Measurements from ENCODE around the gene B3GNT3. TPM values are rescaled to one million over a fixed set of nuclear protein-coding genes. Genes with fewer than 3 reads are reported as not detected.

B3GNT3 gene
- total and polyA plus RNA-seq, 2 of the 13 experiments (the other 11 are each of a cell fraction or from before 2014, with no cell fraction given) = 0.86 to 4.0 TPM

DNA sequence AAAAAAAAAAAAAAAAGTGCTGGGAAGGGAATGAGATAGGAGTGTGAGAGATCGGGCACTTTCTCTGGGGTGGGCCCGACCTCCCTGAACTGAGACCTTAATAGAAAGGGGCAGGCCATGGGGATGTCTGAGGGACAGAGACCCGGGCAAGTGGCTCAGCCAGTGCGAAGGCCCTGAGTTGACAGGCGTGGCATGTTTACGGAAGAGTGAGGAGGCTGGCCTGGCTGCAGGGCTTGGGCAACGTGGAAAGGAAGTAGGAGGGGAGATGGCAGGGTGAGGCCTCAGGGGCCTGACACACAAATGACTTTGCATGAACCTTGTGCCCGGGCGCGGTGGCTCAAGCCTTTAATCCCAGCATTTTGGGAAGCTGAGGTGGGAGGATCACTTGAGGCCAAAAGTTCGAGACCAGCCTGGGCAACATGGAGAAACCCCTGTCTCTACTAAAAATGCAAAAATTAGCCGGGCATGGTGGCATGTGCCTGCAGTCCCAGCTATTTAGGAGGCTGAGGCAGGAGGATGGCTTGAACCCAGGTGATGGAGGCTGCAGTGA, 29.8 kb upstream of the B3GNT3 start:
- ChIA-PET POLR2A (interaction anchor here (1.0 to 2.0 kb wide), 2 partner anchors 11 to 95 kb away, joined by 3 to 18 read pairs; partner anchors contain the start of gene RPL18A), CTCF (ENCODE audit: low intra/inter-chr PET ratio, low total read pairs) (interaction anchor here (1.4 kb wide), 1 partner anchor 10 kb away, joined by 4 read pairs; no protein-coding TSS in a partner anchor)
- Histone ChIP-seq H3K9ac (ENCODE audit: insufficient read depth, low read depth, low read length) (no peak overlapping the region), H4K20me1 (ENCODE audit: insufficient read depth, low read length) (no peaks in the 10 kb centered on the region), H3K9me3 (ENCODE audit: low read length) (no peaks in the 10 kb centered on the region), H3K79me2 (ENCODE audit: insufficient read depth, low read length) (no peaks in the 10 kb centered on the region), H3K36me3 (replicated peaks in 1 of 2; ENCODE audit: control insufficient read depth in 1 of 2, insufficient read depth in 2 of 2, low read length in 2 of 2) (no peaks in the 10 kb centered on the region), H3K4me2 (ENCODE audit: low read depth, low read length) (peak overlapping the region; percentile 42), H3K4me3 (replicated peaks in 1 of 3; ENCODE audit: insufficient read depth in 1 of 3, low read depth in 2 of 3, low read length in 3 of 3) (no peak overlapping the region; a peak in 1 of 6 replicates), H2AFZ (ENCODE audit: low read length) (no peak overlapping the region), H3K4me1 (ENCODE audit: insufficient read depth, low read length) (peaks cover 28% of the 10 kb centered on the region), H3K27me3 (ENCODE audit: control insufficient read depth in 1 of 2, insufficient read depth in 2 of 2, low read length in 2 of 2) (no peaks in the 10 kb centered on the region), H3K27ac (ENCODE audit: extremely low read length, insufficient read depth, low read length) (peak overlapping the region; percentile 65)
- peak; percentile 83 for ATAC-seq
- FAIRE-seq = peak; percentile 78
- peak; percentile 88 for DNase-seq (ENCODE audit: low spot score)
- intact Hi-C loops (cut with micrococcal nuclease; ENCODE audit: unreplicated experiment) (no loop called here), in situ Hi-C loops (cut with HindIII; ENCODE audit: extremely low pct_ligation_motif_present, low pct_unique_long_range_greater_than_20kb) (no loop called here)
- WGBS (ENCODE audit: low lambda C conversion rate) = 6% methylated on average over 12 of the region's 12 CpGs
- BruUV-seq (replicated peaks) = no TSS peak
- 0 out of 2 replicates have a peak, but pooled peaks have one; percentile 39 for TF ChIP-seq LCORL (IDR thresholded peaks at IDR 0.05)
- TF ChIP-seq LCORL (CRISPR knock-in tag; IDR thresholded peaks at IDR 0.05) = peak; percentile 93
- TF ChIP-seq ISX (CRISPR knock-in tag; conservative IDR thresholded peaks at IDR 0.05) = no peak
- TF ChIP-seq, protein P1, sequence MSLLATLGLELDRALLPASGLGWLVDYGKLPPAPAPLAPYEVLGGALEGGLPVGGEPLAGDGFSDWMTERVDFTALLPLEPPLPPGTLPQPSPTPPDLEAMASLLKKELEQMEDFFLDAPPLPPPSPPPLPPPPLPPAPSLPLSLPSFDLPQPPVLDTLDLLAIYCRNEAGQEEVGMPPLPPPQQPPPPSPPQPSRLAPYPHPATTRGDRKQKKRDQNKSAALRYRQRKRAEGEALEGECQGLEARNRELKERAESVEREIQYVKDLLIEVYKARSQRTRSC (CRISPR knock-in tag; IDR thresholded peaks at IDR 0.05; ENCODE audit: low read depth) = no peak
- TF ChIP-seq TEAD2 (CRISPR knock-in tag; IDR thresholded peaks at IDR 0.05) = no peak
- TF ChIP-seq, protein P2, sequence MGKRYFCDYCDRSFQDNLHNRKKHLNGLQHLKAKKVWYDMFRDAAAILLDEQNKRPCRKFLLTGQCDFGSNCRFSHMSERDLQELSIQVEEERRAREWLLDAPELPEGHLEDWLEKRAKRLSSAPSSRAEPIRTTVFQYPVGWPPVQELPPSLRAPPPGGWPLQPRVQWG (CRISPR knock-in tag; IDR thresholded peaks at IDR 0.05; ENCODE audit: borderline replicate concordance, low read depth) = no peak
- TF ChIP-seq, protein P3, sequence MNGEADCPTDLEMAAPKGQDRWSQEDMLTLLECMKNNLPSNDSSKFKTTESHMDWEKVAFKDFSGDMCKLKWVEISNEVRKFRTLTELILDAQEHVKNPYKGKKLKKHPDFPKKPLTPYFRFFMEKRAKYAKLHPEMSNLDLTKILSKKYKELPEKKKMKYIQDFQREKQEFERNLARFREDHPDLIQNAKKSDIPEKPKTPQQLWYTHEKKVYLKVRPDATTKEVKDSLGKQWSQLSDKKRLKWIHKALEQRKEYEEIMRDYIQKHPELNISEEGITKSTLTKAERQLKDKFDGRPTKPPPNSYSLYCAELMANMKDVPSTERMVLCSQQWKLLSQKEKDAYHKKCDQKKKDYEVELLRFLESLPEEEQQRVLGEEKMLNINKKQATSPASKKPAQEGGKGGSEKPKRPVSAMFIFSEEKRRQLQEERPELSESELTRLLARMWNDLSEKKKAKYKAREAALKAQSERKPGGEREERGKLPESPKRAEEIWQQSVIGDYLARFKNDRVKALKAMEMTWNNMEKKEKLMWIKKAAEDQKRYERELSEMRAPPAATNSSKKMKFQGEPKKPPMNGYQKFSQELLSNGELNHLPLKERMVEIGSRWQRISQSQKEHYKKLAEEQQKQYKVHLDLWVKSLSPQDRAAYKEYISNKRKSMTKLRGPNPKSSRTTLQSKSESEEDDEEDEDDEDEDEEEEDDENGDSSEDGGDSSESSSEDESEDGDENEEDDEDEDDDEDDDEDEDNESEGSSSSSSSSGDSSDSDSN (CRISPR knock-in tag; IDR thresholded peaks at IDR 0.05) = peak; percentile 55; the same call in 1 of the 2 replicates
- TF ChIP-seq, protein P4, sequence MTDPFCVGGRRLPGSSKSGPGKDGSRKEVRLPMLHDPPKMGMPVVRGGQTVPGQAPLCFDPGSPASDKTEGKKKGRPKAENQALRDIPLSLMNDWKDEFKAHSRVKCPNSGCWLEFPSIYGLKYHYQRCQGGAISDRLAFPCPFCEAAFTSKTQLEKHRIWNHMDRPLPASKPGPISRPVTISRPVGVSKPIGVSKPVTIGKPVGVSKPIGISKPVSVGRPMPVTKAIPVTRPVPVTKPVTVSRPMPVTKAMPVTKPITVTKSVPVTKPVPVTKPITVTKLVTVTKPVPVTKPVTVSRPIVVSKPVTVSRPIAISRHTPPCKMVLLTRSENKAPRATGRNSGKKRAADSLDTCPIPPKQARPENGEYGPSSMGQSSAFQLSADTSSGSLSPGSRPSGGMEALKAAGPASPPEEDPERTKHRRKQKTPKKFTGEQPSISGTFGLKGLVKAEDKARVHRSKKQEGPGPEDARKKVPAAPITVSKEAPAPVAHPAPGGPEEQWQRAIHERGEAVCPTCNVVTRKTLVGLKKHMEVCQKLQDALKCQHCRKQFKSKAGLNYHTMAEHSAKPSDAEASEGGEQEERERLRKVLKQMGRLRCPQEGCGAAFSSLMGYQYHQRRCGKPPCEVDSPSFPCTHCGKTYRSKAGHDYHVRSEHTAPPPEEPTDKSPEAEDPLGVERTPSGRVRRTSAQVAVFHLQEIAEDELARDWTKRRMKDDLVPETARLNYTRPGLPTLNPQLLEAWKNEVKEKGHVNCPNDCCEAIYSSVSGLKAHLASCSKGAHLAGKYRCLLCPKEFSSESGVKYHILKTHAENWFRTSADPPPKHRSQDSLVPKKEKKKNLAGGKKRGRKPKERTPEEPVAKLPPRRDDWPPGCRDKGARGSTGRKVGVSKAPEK (CRISPR knock-in tag; IDR thresholded peaks at IDR 0.05; ENCODE audit: borderline replicate concordance) = no peak
- no peak for TF ChIP-seq ZNF496 (CRISPR knock-in tag; IDR thresholded peaks at IDR 0.05; ENCODE audit: insufficient replicate concordance)
- TF ChIP-seq SMAD3 (CRISPR knock-in tag; IDR thresholded peaks at IDR 0.05) = no peak
- TF ChIP-seq MIXL1 (CRISPR knock-in tag; IDR thresholded peaks at IDR 0.05) = 0 out of 2 replicates have a peak, but pooled peaks have one; percentile 22
- TF ChIP-seq, protein P5, sequence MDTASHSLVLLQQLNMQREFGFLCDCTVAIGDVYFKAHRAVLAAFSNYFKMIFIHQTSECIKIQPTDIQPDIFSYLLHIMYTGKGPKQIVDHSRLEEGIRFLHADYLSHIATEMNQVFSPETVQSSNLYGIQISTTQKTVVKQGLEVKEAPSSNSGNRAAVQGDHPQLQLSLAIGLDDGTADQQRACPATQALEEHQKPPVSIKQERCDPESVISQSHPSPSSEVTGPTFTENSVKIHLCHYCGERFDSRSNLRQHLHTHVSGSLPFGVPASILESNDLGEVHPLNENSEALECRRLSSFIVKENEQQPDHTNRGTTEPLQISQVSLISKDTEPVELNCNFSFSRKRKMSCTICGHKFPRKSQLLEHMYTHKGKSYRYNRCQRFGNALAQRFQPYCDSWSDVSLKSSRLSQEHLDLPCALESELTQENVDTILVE (CRISPR knock-in tag; IDR thresholded peaks at IDR 0.05) = no peak
- no peak for TF ChIP-seq ZIK1 (CRISPR knock-in tag; IDR thresholded peaks at IDR 0.05; ENCODE audit: borderline replicate concordance, low read depth)
- TF ChIP-seq FOXO1 (CRISPR knock-in tag; IDR thresholded peaks at IDR 0.05) = peak; percentile 87
- TF ChIP-seq, protein P6, sequence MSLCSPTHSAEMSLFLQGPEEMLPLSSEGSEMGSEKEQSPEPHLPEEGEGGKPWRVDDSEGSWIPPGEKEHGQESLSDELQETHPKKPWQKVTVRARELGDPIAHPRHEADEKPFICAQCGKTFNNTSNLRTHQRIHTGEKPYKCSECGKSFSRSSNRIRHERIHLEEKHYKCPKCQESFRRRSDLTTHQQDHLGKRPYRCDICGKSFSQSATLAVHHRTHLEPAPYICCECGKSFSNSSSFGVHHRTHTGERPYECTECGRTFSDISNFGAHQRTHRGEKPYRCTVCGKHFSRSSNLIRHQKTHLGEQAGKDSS (CRISPR knock-in tag; IDR thresholded peaks at IDR 0.05; ENCODE audit: borderline replicate concordance, low read depth) = peak; percentile 67; the same call in 1 of the 2 replicates
- no peak for TF ChIP-seq NR1H2 (CRISPR knock-in tag; IDR thresholded peaks at IDR 0.05; ENCODE audit: borderline replicate concordance, low read depth)

Measured in HepG2 (cell line).